ENCODE data around the gene PVALB.

Gene PVALB

GRCh38 chr22:36811094-36811800 lies 5.6 kb downstream of the PVALB start:
- H3K27ac ChIP-seq (ENCODE audit: low read length), result no peak overlapping the region

GRCh38 chr22:36809351-36809750 lies 7.5 kb downstream of the PVALB start:
- peaks cover 0 to 23% of the 10 kb centered on the region in 2 donors for H3K27me3 ChIP-seq (ENCODE audit: control insufficient read depth in 1 of 2, insufficient read depth in 2 of 2, low read length in 2 of 2)
- H3K27ac ChIP-seq (ENCODE audit: low read length), result no peak overlapping the region
- no peaks in the 10 kb centered on the region for H3K9me3 ChIP-seq (ENCODE audit: control insufficient read depth in 2 of 2, low read length in 2 of 2)

More at GRCh38 chr22:36811094-36811800, 5.6 kb downstream of the PVALB start:
- no peaks in the 10 kb centered on the region for H3K9me3 ChIP-seq (ENCODE audit: control insufficient read depth in 2 of 2, low read length in 2 of 2)
- no peaks in the 10 kb centered on the region for H3K4me1 ChIP-seq (ENCODE audit: control insufficient read depth, insufficient read depth, low read length)
- H3K36me3 ChIP-seq (ENCODE audit: control insufficient read depth in 2 of 2, insufficient read depth in 2 of 2, low read length in 2 of 2), result no peaks in the 10 kb centered on the region
- H3K27me3 ChIP-seq (ENCODE audit: control insufficient read depth in 1 of 2, insufficient read depth in 2 of 2, low read length in 2 of 2), result peaks cover 11 to 28% of the 10 kb centered on the region in 2 donors
- H3K9ac ChIP-seq (ENCODE audit: low read length in 2 of 2), result no peak overlapping the region
- no peak overlapping the region for H3K4me3 ChIP-seq (ENCODE audit: low read length in 2 of 2)

GRCh38 chr22:36808721-36809344 lies 8.0 kb downstream of the PVALB start:
- H3K4me1 ChIP-seq (ENCODE audit: control insufficient read depth, insufficient read depth, low read length), result no peaks in the 10 kb centered on the region
- peaks cover 0 to 23% of the 10 kb centered on the region in 2 donors for H3K27me3 ChIP-seq (ENCODE audit: control insufficient read depth in 1 of 2, insufficient read depth in 2 of 2, low read length in 2 of 2)
- H3K4me3 ChIP-seq (ENCODE audit: low read length in 2 of 2), result no peak overlapping the region
- no peak overlapping the region for H3K27ac ChIP-seq (ENCODE audit: low read length)
- H3K9me3 ChIP-seq (ENCODE audit: control insufficient read depth in 2 of 2, low read length in 2 of 2), result no peaks in the 10 kb centered on the region
- H3K36me3 ChIP-seq (ENCODE audit: control insufficient read depth in 2 of 2, insufficient read depth in 2 of 2, low read length in 2 of 2), result no peaks in the 10 kb centered on the region
- no peak overlapping the region for H3K9ac ChIP-seq (ENCODE audit: low read length in 2 of 2)

More at GRCh38 chr22:36809351-36809750, 7.5 kb downstream of the PVALB start:
- H3K4me1 ChIP-seq (ENCODE audit: control insufficient read depth, insufficient read depth, low read length), result no peaks in the 10 kb centered on the region
- no peaks in the 10 kb centered on the region for H3K36me3 ChIP-seq (ENCODE audit: control insufficient read depth in 2 of 2, insufficient read depth in 2 of 2, low read length in 2 of 2)
- no peak overlapping the region for H3K4me3 ChIP-seq (ENCODE audit: low read length in 2 of 2)
- H3K9ac ChIP-seq (ENCODE audit: low read length in 2 of 2), result no peak overlapping the region

- Histone ChIP-seq H3K36me3 (ENCODE audit: control insufficient read depth in 2 of 2, insufficient read depth in 2 of 2, low read length in 2 of 2) (no peaks in the 10 kb centered on the region), H3K4me3 (ENCODE audit: low read length in 2 of 2) (no peak overlapping the region), H3K9ac (ENCODE audit: low read length in 2 of 2) (no peak overlapping the region), H3K9me3 (ENCODE audit: control insufficient read depth in 2 of 2, low read length in 2 of 2) (no peaks in the 10 kb centered on the region), H3K4me1 (ENCODE audit: control insufficient read depth, insufficient read depth, low read length) (no peaks in the 10 kb centered on the region), H3K27me3 (ENCODE audit: control insufficient read depth in 1 of 2, insufficient read depth in 2 of 2, low read length in 2 of 2) (peaks cover 0 to 20% of the 10 kb centered on the region in 2 donors), H3K27ac (ENCODE audit: low read length) (no peak overlapping the region)
These were observed 9.2 kb downstream of the PVALB start for GRCh38 chr22:36807627-36808026.

- H3K4me1 ChIP-seq (ENCODE audit: control insufficient read depth, insufficient read depth, low read length), result no peaks in the 10 kb centered on the region
- H3K4me3 ChIP-seq (ENCODE audit: low read length in 2 of 2), result no peak overlapping the region
- H3K27me3 ChIP-seq (ENCODE audit: control insufficient read depth in 1 of 2, insufficient read depth in 2 of 2, low read length in 2 of 2), result peaks cover 0 to 20% of the 10 kb centered on the region in 2 donors
- no peak overlapping the region for H3K9ac ChIP-seq (ENCODE audit: low read length in 2 of 2)
- no peaks in the 10 kb centered on the region for H3K36me3 ChIP-seq (ENCODE audit: control insufficient read depth in 2 of 2, insufficient read depth in 2 of 2, low read length in 2 of 2)
- H3K27ac ChIP-seq (ENCODE audit: low read length), result no peak overlapping the region
- no peaks in the 10 kb centered on the region for H3K9me3 ChIP-seq (ENCODE audit: control insufficient read depth in 2 of 2, low read length in 2 of 2)
These were observed 10.0 kb downstream of the PVALB start for GRCh38 chr22:36806835-36807234.

- H3K4me1 ChIP-seq (ENCODE audit: control insufficient read depth, insufficient read depth, low read length), result no peaks in the 10 kb centered on the region
- no peaks in the 10 kb centered on the region for H3K9me3 ChIP-seq (ENCODE audit: control insufficient read depth in 2 of 2, low read length in 2 of 2)
- H3K27me3 ChIP-seq (ENCODE audit: control insufficient read depth in 1 of 2, insufficient read depth in 2 of 2, low read length in 2 of 2), result peaks cover 0 to 19% of the 10 kb centered on the region in 2 donors
- no peak overlapping the region for H3K27ac ChIP-seq (ENCODE audit: low read length)
- H3K9ac ChIP-seq (ENCODE audit: low read length in 2 of 2), result no peak overlapping the region
- no peaks in the 10 kb centered on the region for H3K36me3 ChIP-seq (ENCODE audit: control insufficient read depth in 2 of 2, insufficient read depth in 2 of 2, low read length in 2 of 2)
- no peak overlapping the region for H3K4me3 ChIP-seq (ENCODE audit: low read length in 2 of 2)
These were observed 13.5 kb downstream of the PVALB start for GRCh38 chr22:36803358-36803757.

- H3K27me3 ChIP-seq (ENCODE audit: control insufficient read depth in 1 of 2, insufficient read depth in 2 of 2, low read length in 2 of 2), result peaks cover 0 to 4% of the 10 kb centered on the region in 2 donors
- H3K4me1 ChIP-seq (ENCODE audit: control insufficient read depth, insufficient read depth, low read length), result no peaks in the 10 kb centered on the region
- no peaks in the 10 kb centered on the region for H3K36me3 ChIP-seq (ENCODE audit: control insufficient read depth in 2 of 2, insufficient read depth in 2 of 2, low read length in 2 of 2)
- H3K27ac ChIP-seq (ENCODE audit: low read length), result no peak overlapping the region
- H3K9ac ChIP-seq (ENCODE audit: low read length in 2 of 2), result no peak overlapping the region
- H3K4me3 ChIP-seq (ENCODE audit: low read length in 2 of 2), result no peak overlapping the region
- no peaks in the 10 kb centered on the region for H3K9me3 ChIP-seq (ENCODE audit: control insufficient read depth in 2 of 2, low read length in 2 of 2)
These were observed 18.2 kb downstream of the PVALB start for GRCh38 chr22:36798674-36799066.

- Histone ChIP-seq H3K9ac (ENCODE audit: low read length in 2 of 2) (no peak overlapping the region), H3K4me1 (ENCODE audit: control insufficient read depth, insufficient read depth, low read length) (no peaks in the 10 kb centered on the region), H3K27me3 (ENCODE audit: control insufficient read depth in 1 of 2, insufficient read depth in 2 of 2, low read length in 2 of 2) (peaks cover 0 to 8% of the 10 kb centered on the region in 2 donors), H3K9me3 (ENCODE audit: control insufficient read depth in 2 of 2, low read length in 2 of 2) (no peaks in the 10 kb centered on the region), H3K36me3 (ENCODE audit: control insufficient read depth in 2 of 2, insufficient read depth in 2 of 2, low read length in 2 of 2) (no peaks in the 10 kb centered on the region), H3K4me3 (ENCODE audit: low read length in 2 of 2) (no peak overlapping the region), H3K27ac (ENCODE audit: low read length) (no peak overlapping the region)
These were observed 18.7 kb downstream of the PVALB start for GRCh38 chr22:36797911-36798673.

GRCh38 chr22:36797374-36797773 lies 19.5 kb downstream of the PVALB start:
- Histone ChIP-seq H3K4me3 (ENCODE audit: low read length in 2 of 2) (no peak overlapping the region), H3K9me3 (ENCODE audit: control insufficient read depth in 2 of 2, low read length in 2 of 2) (no peaks in the 10 kb centered on the region), H3K36me3 (ENCODE audit: control insufficient read depth in 2 of 2, insufficient read depth in 2 of 2, low read length in 2 of 2) (no peaks in the 10 kb centered on the region), H3K27me3 (ENCODE audit: control insufficient read depth in 1 of 2, insufficient read depth in 2 of 2, low read length in 2 of 2) (peaks cover 0 to 8% of the 10 kb centered on the region in 2 donors), H3K27ac (ENCODE audit: low read length) (no peak overlapping the region), H3K4me1 (ENCODE audit: control insufficient read depth, insufficient read depth, low read length) (no peaks in the 10 kb centered on the region), H3K9ac (ENCODE audit: low read length in 2 of 2) (no peak overlapping the region)

GRCh38 chr22:36796552-36797175 lies 20.2 kb downstream of the PVALB start:
- Histone ChIP-seq H3K27me3 (ENCODE audit: control insufficient read depth in 1 of 2, insufficient read depth in 2 of 2, low read length in 2 of 2) (peaks cover 0 to 10% of the 10 kb centered on the region in 2 donors), H3K27ac (ENCODE audit: low read length) (no peak overlapping the region), H3K4me1 (ENCODE audit: control insufficient read depth, insufficient read depth, low read length) (no peaks in the 10 kb centered on the region), H3K9ac (ENCODE audit: low read length in 2 of 2) (no peak overlapping the region), H3K9me3 (ENCODE audit: control insufficient read depth in 2 of 2, low read length in 2 of 2) (no peaks in the 10 kb centered on the region), H3K4me3 (ENCODE audit: low read length in 2 of 2) (no peak overlapping the region), H3K36me3 (ENCODE audit: control insufficient read depth in 2 of 2, insufficient read depth in 2 of 2, low read length in 2 of 2) (no peaks in the 10 kb centered on the region)

All from stomach smooth muscle (tissue), 2 donors.